Activated CD8-positive, alpha-beta memory T cell treated with anti-CD3 and anti-CD28 coated beads for 48 hours (primary cell): ENCODE data around the gene TBC1D5.

ENCODE experiments used
- DNase-seq, 3 experiments: peaks; one replicate each; pipeline ENCODE4 v3.0.0-alpha.2; 2020; ENCODE audit warnings: low read depth in 2 of 3, low spot score in 2 of 3

TBC1D5 gene

DNA sequence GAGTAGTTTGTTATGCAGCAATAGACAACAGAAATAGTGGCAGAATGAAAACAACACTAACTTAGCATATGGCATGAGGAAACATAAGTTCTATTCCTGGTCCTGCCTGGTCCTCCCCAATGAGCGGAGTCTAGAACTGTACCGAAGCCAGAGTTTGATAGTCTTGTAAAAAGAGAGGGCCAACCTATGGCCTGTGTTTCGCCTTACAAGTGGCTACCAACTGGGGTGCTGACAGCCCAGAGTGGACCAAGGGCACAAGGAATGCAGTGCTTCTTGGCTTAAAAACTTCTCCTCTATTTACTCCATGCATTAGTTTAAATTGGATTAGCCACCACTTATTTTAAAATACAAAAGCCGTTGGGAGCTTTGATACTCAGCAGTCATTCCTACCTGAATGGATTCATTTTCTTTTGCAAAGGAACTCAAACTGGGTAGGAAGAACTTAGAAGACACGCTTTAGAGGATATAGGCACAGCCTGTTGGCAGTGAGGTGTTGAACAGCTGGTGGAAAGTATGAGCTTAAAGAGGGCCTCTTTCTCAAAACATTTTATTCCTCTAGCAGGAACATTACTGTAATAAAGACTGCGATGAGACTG, 554.7 kb downstream of the TBC1D5 start:
- no peak for DNase-seq

DNA sequence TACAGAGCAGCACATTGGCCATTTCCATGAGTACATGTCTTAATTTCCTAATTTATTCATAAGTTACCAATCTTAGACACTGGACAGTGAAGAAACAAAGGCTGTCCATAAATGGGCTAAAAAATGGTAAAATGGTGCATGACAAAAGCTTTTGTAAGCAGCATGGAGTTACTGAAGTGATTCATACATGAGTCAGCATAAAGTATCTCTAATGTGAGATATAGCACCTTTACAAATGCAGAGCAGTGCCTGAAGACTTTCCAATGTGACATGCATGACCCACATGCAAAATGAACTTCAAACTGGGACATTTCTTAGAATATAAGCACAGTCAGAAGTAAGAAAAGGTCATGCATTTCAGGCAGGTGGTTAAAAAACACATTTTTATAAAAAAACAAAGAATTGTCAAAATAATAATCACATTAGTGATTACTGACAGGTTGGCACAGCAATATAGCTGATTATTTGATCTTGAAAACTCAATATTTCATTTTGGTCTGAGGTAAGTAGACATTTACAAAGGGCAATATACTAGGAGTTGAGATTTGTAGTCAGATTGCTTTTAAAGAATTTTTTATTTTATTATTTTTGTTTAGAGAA, 558.4 kb downstream of the TBC1D5 start:
- no peak for DNase-seq

DNA sequence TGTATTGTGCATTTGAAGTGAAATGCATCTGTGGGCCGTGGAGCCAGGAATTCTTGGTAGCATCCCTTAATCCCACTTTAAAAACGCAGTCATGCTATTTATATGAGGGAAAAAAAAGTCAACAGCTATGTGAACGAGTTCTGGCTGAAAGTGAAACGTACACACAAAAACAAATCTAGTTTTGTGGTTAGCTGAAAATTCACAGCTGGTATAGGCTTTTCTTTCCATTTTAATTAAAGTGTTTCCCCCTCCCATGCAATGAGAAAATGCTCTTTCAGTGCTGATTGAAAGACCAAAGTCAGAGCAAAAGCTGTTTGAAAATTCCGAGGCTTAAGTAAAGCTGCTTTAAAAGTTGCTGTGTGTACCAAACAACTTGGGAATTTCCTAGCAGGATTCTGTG, 560.3 kb downstream of the TBC1D5 start:
- DNase-seq, result no peak

DNA sequence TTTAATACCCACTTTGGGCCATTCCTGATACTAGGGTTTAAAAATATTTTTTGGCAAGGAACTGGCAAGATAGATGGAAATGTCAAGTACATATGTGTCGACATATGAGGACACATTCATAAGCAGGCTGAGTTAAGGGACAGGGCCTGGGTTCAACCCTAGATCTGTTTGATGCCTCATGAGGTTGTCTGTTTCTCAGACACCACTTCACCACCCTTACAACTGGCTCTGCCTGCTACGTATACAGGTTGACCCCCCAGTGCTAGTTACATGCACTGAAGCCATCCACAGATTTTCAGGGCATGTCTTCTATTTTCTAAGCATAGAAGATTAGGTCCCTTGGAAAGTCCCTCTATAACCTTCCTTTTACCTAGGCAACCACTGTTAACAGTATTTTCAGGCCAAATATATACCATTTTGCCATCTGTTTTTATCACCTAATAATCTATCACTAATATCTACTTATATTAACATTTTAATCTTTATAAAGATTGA, 561.0 kb downstream of the TBC1D5 start:
- no peak for DNase-seq

DNA sequence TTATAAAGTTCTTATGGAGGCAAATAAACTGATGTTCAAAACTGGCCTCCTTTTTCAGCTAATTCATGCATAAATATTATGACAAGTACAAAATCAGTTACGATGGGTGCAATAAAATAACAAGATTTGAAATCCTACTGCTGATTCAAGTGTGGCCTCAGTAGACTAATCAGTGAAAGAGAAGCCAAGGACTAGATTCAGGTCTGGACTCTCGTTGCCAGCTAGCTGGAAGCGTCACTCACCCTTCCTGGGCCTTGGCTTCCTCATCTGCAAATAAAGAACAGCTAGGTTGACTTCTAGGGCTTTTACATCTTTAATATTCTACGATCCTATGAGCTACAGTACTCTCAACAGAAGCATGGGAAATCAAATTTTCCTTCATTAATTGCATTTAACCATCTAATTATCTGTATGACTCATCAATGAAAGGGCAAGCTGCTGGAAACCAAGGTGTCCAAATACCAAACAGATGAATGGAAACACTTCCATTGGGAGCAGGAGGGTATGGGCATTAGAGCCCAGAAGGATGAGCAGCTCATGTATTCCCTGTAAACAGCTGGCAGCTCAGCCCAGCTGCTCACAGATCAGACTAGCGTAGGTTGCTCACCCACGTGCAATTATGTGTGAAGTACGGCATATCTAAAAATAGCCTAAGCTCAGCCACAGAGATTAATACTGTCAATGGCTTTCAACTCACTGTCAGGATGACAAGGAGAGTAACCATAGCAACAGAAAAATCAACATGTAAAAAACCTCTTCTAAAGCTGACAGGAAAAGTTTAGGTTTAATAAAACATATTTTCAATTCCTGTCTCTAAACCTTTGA, 562.8 kb downstream of the TBC1D5 start:
- no peak for DNase-seq

DNA sequence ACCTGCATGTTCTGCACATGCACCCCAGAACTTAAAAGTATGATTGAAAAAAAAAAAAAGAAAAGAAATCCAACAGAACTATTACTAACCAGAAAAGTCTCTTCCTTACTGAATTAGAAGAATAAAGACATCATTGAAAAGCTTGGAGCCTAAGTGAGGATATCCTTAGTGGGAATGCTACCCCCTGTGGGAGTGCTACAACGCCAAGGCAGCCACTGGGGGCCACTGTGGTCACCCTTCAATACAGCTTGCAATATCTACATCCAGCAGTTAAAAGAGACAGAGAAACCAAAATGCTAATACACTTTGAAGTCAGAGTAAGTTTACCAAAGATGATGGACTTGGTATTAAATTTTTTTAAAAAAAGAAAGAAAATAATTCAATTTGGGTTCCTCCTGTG, 565.7 kb downstream of the TBC1D5 start:
- DNase-seq, result no peak

DNA sequence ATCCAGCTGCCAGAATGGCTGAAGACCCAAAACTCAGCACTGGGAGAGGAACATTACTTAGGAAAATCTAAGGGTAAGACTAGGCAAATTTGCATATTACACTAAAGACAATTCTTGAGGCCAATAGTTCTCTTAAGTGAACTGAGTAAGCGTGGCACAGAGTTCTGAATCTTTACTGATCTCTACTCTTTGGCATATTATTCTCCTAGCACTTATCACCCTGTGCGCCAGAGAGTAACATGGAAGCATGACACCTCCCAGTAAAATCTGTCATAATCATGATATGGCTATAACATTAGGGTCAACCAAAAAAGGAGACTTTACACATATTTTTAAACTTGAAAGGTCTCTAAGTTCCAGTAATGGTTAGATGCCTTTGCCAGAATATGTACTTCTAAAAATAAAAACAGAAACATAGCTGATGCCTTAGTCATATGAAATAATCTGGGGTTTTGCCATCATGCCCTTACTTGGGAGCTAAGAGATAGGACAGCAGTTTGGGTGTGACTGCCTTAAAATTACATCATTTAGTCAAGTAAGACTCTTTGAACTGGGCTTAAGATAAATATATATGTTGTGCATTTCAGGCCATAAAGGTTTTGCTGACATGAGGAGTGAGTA, 567.1 kb downstream of the TBC1D5 start:
- no peak for DNase-seq

DNA sequence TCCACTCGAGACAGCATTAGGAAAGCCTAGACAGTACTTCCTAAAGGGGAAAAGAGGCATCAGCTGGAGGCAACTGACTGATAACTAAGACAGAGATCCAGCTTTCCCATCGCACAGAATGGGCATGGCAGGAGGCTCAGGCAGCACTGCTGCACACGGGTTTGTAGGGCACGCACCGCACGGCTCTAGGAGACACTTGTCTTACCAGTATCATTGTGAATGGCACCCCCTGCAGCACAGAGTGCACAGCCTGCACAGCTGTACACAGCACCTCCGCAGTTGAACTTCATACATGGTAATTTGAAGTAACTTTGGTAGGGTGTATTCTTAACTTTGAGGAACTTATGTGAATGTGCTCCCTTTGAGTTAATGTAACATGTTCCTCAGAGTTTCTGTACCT, 576.1 kb downstream of the TBC1D5 start:
- DNase-seq, result no peak

DNA sequence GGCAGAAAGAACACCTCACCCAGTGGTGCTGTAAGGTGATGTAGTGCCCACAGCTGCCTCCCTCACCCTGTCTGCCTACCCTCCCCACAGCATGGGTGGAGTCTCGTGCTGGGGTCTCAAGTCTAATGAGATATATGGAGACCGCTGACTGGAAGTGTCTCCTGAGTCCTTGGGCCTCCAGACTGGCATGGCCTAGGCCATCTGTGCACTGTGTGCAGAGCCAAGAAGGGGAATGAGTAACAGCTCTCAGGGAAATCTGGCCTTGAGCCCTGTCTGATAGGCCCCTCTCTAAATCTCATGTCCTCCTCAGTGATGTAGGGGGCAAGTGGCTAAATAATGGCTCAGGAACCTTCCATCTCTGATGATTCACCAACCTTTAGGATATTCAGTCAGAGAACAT, 580.3 kb downstream of the TBC1D5 start:
- no peak for DNase-seq

DNA sequence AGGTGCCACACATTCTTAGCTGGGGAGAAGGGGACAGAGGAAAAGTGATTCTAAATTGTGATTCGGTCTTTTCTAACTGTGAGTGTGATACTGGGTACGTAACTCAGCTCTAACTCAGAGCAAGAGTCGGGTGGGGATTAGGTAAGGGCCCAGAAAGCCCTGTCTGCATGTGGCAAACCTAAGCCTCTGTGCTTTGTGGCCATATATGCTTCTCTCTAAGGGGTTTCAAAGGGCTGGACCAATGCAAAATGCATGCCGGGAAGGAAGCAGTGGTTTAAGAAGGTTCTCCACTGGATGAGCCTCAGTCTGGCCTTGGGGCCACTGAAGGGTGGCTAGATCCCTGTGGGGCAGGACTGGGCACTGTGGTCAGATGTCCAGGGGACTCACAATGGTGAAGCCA, 581.8 kb downstream of the TBC1D5 start:
- DNase-seq, result no peak

DNA sequence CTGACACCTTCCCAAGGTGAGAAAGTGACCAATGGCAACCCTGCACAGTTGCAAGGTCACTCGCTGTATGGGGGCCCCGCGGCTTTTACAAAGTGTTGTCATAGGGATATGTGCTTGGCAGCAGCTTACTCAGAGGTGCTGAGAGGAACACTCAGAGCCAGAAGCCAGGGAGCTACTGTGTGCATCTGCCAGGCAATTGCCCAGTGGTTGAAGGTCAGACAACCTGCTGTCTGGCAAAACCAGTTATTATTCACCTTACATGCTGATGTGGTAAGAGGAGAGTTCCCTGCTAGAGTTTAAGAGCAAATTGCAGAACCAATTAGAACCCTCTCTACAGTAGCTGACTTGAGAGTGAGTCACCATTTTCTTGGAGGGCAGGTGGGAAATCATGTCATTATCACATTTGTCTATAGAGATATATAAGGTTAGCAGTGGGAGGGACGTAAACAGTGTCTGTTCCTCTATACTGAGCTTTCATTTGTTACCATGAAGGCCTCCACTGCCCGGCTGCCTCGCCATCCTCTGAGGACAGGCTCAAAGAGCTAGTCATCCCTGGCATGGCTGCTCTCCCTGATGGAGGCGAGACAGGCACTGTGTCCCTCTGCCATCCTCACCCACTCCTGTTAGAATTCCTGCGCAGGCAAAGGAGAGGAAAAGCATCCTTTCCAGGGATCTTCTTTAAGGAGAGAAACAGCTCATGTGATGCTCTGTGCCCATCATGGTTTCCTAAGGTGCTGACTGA, 583.3 kb downstream of the TBC1D5 start:
- DNase-seq, result no peak

DNA sequence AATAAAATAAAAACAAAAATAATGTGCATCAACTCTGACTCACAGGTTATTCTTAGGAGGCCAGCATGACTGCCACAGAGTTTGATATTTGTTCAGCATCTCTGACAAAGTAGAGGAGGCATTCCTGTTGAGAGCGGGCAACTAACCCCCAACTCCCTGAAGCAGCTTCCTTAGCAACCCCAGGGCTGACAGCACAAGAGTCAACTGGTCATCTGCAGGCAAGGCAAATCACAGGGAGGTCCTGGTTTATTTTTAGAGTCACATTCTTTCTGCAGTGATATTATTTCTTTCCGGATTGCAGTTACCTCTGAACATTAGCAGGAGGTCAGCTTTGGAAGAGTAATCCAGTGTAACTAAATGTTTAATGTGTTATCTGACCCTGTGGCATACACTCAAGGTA, 584.7 kb downstream of the TBC1D5 start:
- no peak for DNase-seq

DNA sequence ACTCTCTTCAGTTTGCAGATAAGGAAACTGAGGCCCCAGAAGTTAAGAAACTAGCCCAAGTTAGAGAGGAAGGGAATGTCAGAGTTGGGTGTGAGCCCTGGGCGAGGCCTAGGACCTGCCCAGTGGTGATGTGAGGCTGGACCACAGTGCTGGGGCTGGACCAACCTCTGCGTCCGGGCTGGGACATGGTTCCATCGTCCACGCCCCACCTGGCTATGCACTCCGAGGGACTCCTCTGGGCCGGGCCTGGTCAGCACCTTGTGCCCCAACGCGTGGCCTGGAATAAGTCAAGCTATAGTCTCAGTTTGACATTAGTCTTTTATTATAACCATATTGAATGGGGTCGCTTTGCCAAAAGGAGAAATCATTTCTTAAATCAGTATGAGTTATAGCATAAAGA, 585.6 kb downstream of the TBC1D5 start:
- no peak for DNase-seq

DNA sequence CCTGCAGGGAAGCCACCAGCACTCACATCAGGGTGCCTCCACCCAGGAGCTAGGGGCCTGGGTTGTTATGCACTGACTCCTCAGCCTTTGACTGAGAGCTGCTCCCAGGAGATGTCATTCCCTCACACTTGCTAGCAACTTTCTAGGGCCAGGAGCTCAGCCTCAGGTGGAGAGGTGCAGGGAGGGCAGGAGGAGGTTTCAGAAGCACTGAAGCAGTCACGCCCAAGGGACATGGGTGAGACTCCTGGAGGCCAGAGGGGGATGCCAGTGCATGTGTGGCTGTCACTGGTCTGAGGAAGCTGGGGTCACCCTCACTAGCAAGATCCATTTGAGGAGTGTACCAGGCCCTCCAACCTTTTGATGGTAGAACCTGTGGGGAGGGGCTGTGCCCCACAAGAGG, 586.5 kb downstream of the TBC1D5 start:
- no peak for DNase-seq

DNA sequence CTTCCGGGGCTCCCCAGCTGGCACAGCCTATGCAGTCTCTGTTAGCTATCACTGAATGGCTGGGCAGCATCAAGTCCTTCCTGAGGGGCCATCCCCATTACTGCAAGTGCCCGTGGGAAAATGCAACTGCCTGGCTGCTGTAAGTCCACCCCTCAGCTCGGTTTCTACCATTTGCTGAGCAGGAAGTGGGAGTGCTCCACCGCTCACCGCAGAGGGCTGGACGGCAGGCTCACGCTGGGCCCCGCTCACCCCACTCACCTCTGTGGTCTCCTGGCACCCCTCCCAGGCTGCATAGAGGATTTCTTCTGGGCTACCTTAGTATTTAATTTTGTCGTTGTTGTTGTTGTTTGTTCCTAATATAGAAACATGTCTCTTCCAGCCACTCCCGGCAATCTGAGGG, 587.5 kb downstream of the TBC1D5 start:
- no peak for DNase-seq

DNA sequence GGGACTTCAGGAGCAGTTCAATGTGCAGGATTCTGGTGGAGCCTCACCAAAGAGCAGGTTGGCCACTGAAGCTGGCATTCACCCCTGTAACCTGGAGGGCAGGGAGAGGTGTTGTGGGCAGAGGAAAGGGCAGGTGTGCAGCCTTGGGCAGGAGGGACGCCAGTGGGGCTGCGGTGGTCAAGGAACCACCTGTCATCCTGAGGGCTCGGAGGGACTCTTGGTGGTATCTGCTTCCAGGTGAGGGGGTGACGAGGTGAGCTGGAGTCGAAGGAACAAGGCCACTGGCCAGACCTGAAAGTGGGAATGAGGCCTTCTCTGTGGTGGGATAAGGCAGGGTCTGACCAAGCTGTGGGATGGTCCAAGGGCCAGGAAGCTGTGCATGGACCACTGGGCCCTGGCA, 588.2 kb downstream of the TBC1D5 start:
- no peak for DNase-seq

DNA sequence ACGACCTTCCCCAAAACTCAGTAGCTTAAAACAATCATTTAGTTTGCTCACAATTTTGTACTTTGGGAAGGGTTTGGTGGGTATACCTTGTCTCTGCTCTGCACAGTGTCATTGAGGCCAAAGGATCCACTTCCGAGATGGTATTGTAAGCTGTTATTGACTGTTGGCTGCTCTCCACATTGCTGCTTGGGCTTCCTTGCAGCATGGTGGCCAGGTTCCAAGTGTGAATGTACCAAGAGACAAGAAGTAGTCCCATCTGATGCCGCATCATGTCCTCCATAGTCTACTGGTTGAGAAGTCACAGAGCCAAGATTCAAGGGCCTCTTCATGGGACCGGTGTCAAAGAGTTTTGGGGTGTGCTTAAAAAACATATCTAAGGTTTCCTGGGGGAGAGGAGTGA, 589.2 kb downstream of the TBC1D5 start:
- no peak for DNase-seq

DNA sequence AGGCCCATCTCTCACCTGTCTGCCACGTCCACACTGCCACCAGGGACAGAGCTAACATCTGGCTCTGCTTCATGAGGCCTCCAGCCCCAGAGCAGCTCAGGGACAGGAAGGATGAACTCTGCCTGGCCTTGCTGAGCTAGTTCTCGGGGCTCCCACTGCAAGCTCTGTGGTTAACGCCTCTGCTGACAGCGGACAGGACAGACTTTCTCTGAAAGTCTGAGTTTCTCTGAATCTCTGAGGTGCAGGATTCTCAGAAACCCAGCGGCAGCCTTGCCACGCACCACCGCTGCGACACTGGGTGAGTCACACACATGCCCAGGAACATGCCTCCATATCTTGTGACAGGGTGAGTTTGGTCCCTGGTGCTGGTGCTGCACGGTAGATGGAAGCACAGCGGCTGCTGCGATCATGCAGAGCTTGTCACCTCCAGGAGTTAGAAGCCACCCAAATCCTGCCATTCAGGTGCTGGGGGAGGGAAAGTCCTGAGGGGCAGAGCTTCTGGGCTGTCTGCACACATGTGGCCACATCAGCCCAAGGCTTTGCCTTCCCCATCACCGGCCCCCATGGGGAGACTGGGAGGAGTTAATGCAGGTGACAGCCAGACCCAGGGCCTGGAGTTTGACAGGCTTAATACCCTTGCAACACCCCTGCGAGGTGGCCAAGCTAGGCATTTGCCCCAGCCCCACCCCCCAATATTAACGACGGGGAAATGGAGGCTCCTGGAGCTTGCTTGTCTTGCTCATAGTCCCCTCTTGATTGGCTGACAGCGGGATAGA, 590.6 kb downstream of the TBC1D5 start:
- DNase-seq, result peak; percentile 48 to 76 (median 63)

DNA sequence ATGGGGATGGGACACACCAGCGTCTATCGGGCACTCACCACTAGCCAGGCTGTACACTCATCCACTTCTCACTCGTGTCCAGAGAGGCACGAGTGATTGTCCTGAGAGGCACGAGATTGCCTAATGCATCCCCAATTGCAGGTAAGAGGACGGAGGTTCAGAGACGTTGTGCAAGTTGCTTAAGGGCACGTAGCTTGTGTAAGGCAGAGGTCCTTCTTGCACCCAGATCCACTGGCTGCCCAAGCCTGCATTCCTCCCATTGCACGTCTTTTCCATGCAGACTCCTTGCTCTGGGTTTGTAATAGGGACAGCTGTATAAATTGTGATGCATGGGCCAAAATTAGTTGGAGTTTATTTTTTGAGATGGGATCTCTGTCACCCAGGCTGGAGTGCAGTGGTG, 593.4 kb downstream of the TBC1D5 start:
- DNase-seq, result no peak

DNA sequence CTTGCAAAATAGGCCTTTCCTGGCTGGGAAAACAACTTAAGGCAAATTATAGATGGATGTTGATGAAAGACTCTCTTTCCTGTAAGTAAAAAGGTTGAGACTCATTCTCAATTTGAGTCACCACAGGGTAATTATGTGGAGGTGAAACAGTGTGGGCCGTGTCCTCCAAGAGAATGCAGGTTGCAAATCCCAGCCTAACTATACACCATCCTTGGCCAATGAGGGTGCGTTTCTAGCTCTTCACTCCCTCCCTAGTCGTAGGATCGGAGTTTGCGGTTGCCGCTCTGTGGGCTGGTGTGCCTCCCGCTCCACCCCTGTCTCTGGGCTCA, 597.8 kb downstream of the TBC1D5 start:
- no peak for DNase-seq
